ENCODE measurements around the gene DET1.
A peak's percentile ranks its signal among the peaks of the same experiment; 100 is the strongest.
"Not testable (repeated sequence)": the region's sequence is repeated elsewhere in the genome, so short reads cannot be mapped to it uniquely, and the experiment has no call there.

Gene DET1

GRCh38 chr15:88571153-88571851 lies 24.8 kb upstream of the DET1 start:
- no peaks in the 10 kb centered on the region for H4K20me1 ChIP-seq
- no peak overlapping the region for H3K9ac ChIP-seq
- H3K4me3 ChIP-seq = no peak overlapping the region
- no peak overlapping the region for H3K27ac ChIP-seq
- H3K9me3 ChIP-seq (replicated peaks in 1 of 11) = no peaks in the 10 kb centered on the region
- TF ChIP-seq Cebpa-rat (IDR thresholded peaks at IDR 0.05) = no peak
- H3K4me1 ChIP-seq = no peaks in the 10 kb centered on the region; a peak in 2 of 20 replicates
- no peaks in the 10 kb centered on the region for H3K36me3 ChIP-seq
- no peak overlapping the region for H3K4me2 ChIP-seq
- no peaks in the 10 kb centered on the region for H3K27me3 ChIP-seq

GRCh38 chr15:88568589-88568988 lies 22.1 kb upstream of the DET1 start:
- Histone ChIP-seq H3K4me2 (no peak overlapping the region), H3K27ac (no peak overlapping the region), H3K4me3 (no peak overlapping the region), H4K20me1 (no peaks in the 10 kb centered on the region), H3K4me1 (no peaks in the 10 kb centered on the region; a peak in 2 of 20 replicates), H3K9me3 (replicated peaks in 1 of 11) (no peaks in the 10 kb centered on the region), H3K9ac (no peak overlapping the region), H3K27me3 (no peaks in the 10 kb centered on the region), H3K36me3 (no peaks in the 10 kb centered on the region)
- no peak for TF ChIP-seq Cebpa-rat (IDR thresholded peaks at IDR 0.05)

GRCh38 chr15:88564741-88565140 lies 18.3 kb upstream of the DET1 start:
- Histone ChIP-seq H3K4me3 (no peak overlapping the region), H3K36me3 (no peaks in the 10 kb centered on the region), H3K27me3 (no peaks in the 10 kb centered on the region), H3K9me3 (replicated peaks in 1 of 11) (no peaks in the 10 kb centered on the region), H3K4me1 (no peaks in the 10 kb centered on the region), H4K20me1 (no peaks in the 10 kb centered on the region), H3K9ac (no peak overlapping the region), H3K27ac (no peak overlapping the region), H3K4me2 (no peak overlapping the region)
- no peak for TF ChIP-seq Cebpa-rat (IDR thresholded peaks at IDR 0.05)

DNA sequence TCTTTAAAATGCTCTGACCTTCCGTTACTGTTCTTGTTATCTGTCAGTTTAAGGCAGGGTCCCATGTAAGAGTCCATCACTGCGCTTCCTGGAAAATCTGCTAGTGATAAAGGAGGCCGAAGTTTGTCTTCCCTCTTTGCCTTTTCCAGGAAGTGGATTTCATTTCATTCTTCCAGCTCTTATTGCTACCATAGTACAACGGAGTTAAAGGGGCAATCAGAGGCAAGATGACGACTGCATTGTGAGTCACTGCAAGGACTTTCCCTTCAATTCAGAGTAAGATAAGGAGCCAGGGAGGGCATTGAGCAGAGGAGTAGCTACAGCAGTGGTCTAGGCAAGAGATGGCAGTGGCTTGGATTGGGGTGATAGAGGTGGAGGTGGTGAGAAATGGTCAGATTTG lies 17.2 kb upstream of the DET1 start:
- no peak for TF ChIP-seq Cebpa-rat (IDR thresholded peaks at IDR 0.05)
- Histone ChIP-seq H3K36me3 (no peaks in the 10 kb centered on the region), H3K27ac (no peak overlapping the region), H4K20me1 (no peaks in the 10 kb centered on the region), H3K9ac (no peak overlapping the region), H3K9me3 (replicated peaks in 1 of 11) (no peaks in the 10 kb centered on the region), H3K4me2 (no peak overlapping the region), H3K4me1 (no peaks in the 10 kb centered on the region), H3K27me3 (no peaks in the 10 kb centered on the region), H3K4me3 (no peak overlapping the region)

DNA sequence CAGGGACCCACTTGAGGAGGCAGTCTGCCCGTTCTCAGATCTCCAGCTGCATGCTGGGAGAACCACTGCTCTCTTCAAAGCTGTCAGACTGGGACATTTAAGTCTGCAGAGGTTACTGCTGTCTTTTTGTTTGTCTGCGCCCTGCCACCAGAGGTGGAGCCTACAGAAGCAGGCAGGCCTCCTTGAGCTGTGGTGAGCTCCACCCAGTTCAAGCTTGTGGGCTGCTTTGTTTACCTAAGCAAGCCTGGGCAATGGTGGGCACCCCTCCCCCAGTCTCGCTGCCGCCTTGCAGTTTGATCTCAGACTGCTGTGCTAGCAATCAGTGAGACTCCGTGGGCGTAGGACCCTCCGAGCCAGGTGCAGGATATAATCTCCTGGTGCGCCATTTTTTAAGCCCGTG lies 13.1 kb upstream of the DET1 start:
- not testable (repeated sequence) for H3K4me3 ChIP-seq; H3K4me1 ChIP-seq; H3K27me3 ChIP-seq; H3K9me3 ChIP-seq (replicated peaks in 1 of 11); H3K36me3 ChIP-seq; H3K9ac ChIP-seq; H3K27ac ChIP-seq; H3K4me2 ChIP-seq; H4K20me1 ChIP-seq

DNA sequence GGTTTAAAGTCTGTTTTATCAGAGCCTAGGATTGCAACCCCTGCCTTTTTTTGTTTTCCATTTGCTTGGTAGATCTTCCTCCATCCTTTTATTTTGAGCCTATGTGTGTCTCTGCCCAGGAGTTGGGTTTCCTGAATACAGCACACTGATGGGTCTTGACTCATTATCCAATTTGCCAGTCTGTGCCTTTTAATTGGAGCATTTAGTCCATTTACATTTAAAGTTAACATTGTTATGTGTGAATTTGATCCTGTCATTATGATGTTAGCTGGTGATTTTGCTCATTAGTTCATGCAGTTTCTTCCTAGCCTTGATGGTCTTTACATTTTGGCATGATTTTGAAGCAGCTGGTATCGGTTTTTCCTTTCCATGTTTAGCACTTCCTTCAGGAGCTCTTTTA lies 11.5 kb upstream of the DET1 start:
- H3K9me3 ChIP-seq (replicated peaks in 1 of 11); H4K20me1 ChIP-seq; H3K36me3 ChIP-seq; H3K27ac ChIP-seq; H3K4me1 ChIP-seq; H3K4me3 ChIP-seq; H3K9ac ChIP-seq; H3K27me3 ChIP-seq; H3K4me2 ChIP-seq: not testable (repeated sequence)

DNA sequence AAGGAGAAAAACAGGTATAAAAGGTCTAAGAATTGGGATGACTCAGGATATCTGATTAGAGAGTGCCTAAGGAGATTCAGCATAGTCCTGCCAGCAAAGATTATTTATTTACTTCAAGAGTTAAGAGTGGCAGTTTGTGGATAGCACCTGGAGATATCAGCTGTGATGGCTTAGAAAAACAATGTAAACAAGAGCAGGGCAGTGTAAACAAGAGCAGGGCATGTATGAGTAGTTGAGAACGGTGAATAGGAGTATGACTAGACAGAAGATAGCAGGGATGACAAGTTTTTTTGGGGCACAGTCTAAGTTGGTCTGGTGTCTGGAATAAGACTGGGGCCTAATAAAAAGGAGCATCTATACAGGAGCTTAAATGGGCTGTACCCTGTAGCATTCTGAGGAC lies 1.5 kb upstream of the DET1 start:
- not testable (repeated sequence) for H3K4me3 ChIP-seq; H3K9ac ChIP-seq; H3K9me3 ChIP-seq (replicated peaks in 1 of 11); H3K4me2 ChIP-seq; H3K4me1 ChIP-seq; H3K27ac ChIP-seq; H3K27me3 ChIP-seq; H3K36me3 ChIP-seq; H4K20me1 ChIP-seq

DNA sequence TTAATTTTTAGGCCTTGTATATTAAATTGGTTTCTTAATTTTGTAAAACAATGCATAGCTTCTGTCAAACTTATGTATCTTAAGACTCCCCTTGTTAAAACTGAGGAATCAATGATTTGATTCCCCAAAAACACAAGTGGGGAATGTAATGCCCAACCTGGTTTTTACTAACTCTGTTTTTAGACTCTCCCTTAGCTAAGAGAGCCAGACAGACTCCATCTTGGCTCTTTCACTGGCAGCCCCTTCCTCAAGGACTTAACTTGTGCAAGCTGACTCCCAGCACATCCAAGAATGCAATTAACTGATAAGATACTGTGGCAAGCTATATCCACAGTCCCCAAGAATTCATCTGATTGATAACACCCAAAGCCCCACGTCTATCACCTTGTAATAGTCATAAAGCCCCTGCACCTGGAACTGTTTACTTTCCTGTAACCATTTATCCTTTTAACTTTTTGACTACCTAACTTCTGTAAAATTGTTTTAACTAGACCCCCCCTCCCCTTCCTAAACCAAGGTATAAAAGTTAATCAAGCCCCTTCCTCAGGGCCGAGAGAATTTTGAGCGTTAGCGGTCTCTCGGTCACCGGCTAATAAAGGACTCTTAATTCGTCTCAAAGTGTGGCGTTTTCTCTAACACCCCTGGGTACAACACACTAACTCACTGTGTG lies 768 bp downstream of the DET1 start:
- Histone ChIP-seq H3K4me2 (peak overlapping the region; percentile 53 to 83 (median 75)), H3K9ac (peak overlapping the region; percentile 70 to 83 (median 76)), H3K4me3 (peak overlapping the region; percentile 63 to 78 (median 70))

DNA sequence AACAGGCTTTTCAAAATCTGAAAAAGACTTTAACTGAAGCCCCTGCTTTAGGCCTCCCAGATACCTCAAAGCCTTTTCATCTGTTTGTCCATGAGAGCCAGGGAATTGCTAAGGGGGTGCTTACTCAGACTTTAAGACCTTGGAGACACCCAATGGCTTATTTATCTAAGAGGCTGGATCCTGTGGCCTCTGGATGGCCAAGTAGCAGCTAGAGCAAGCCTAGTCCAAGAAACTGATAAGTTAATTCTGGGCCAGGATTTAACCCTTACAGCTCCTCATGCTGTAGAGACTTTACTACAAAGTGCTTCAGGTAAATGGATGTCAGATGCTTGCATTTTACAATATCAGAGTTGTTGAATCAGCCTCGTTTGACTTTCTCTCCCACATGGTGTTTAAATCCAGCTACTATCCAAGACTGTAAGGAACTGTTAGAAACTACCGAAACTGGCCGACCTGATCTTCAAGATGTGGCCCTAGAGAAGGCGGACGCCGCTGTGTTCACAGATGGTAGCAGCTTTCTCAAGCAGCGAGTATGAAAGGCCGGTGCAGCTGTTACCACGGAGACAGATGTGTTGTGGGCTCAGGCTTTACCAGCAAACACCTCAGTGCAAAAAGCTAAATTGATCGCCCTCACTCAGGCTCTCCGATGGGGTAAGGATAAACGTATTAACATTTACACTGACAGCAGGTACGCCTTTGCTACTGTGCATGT lies 3.3 kb downstream of the DET1 start:
- no peak overlapping the region for H3K4me3 ChIP-seq
- no peak overlapping the region for H3K4me2 ChIP-seq
- no peaks in the 10 kb centered on the region for H3K4me1 ChIP-seq
- no peaks in the 10 kb centered on the region for H3K27me3 ChIP-seq
- no peak overlapping the region for H3K27ac ChIP-seq
- H3K9me3 ChIP-seq (replicated peaks in 1 of 11) = no peaks in the 10 kb centered on the region
- H3K36me3 ChIP-seq = peaks cover 0 to 4% (median 0%) of the 10 kb centered on the region in 11 experiments; a peak in 2 of 22 replicates
- H4K20me1 ChIP-seq = no peaks in the 10 kb centered on the region
- H3K9ac ChIP-seq = no peak overlapping the region
- no peak for TF ChIP-seq Cebpa-rat (IDR thresholded peaks at IDR 0.05)

More for the DNA sequence above, 768 bp downstream of the DET1 start:
- H3K27ac ChIP-seq = peak overlapping the region; percentile 25 to 85 (median 81); a peak in 21 of 22 replicates
- H3K4me1 ChIP-seq; H4K20me1 ChIP-seq; H3K36me3 ChIP-seq; H3K9me3 ChIP-seq (replicated peaks in 1 of 11); H3K27me3 ChIP-seq: not testable (repeated sequence)

DNA sequence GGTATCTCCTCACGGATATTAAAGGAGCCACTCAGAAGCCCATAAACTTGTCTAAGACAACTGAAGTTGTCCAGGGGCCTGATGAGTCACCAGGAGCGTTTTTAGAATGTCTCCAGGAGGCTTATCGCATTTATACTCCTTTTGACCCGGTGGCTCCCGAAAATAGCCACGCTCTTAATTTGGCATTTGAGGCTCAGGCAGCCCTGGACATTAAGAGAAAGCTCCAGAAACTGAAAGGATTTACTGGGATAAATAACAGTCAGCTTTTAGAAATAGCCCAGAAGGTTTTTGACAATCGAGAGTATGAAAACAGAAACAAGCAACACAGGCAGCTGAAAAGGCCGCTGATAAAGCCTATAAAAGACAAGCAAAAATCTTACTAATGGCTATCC lies 4.1 kb downstream of the DET1 start:
- no peak overlapping the region for H3K9ac ChIP-seq
- no peak for TF ChIP-seq Cebpa-rat (IDR thresholded peaks at IDR 0.05)
- H3K27ac ChIP-seq = no peak overlapping the region
- peaks cover 0 to 4% (median 0%) of the 10 kb centered on the region in 11 experiments; a peak in 2 of 22 replicates for H3K36me3 ChIP-seq
- H3K4me1 ChIP-seq = peaks cover 0 to under 1% (median 0%) of the 10 kb centered on the region in 10 experiments; a peak in 2 of 20 replicates
- H3K4me3 ChIP-seq = no peak overlapping the region
- no peak overlapping the region for H3K4me2 ChIP-seq
- no peaks in the 10 kb centered on the region for H3K27me3 ChIP-seq
- no peaks in the 10 kb centered on the region for H4K20me1 ChIP-seq
- no peaks in the 10 kb centered on the region for H3K9me3 ChIP-seq (replicated peaks in 1 of 11)
